Retinal pigment epithelial cell (primary cell): Measurements from ENCODE around the gene PLD4.

Source experiments
- DNase-seq: peaks from one replicate; pipeline ENCODE4 v3.0.0-alpha.2; 2010; ENCODE audit warnings: low read depth
- H3K4me3 ChIP-seq: 2 replicates; pipeline ENCODE4 v1.5.1; 2011; ENCODE audit warnings: mild to moderate bottlenecking, low read length, control low read depth, moderate library complexity
- TF ChIP-seq, protein P1 (sequence below): conservative IDR thresholded peaks from 2 replicates; pipeline ENCODE4 v1.5.1; 2011; ENCODE audit warnings: low read depth, low read length, control low read depth, inconsistent platforms

Gene PLD4

GRCh38 chr14:104928391-104929133 lies 3.9 kb downstream of the PLD4 start:
- TF ChIP-seq, protein P1, sequence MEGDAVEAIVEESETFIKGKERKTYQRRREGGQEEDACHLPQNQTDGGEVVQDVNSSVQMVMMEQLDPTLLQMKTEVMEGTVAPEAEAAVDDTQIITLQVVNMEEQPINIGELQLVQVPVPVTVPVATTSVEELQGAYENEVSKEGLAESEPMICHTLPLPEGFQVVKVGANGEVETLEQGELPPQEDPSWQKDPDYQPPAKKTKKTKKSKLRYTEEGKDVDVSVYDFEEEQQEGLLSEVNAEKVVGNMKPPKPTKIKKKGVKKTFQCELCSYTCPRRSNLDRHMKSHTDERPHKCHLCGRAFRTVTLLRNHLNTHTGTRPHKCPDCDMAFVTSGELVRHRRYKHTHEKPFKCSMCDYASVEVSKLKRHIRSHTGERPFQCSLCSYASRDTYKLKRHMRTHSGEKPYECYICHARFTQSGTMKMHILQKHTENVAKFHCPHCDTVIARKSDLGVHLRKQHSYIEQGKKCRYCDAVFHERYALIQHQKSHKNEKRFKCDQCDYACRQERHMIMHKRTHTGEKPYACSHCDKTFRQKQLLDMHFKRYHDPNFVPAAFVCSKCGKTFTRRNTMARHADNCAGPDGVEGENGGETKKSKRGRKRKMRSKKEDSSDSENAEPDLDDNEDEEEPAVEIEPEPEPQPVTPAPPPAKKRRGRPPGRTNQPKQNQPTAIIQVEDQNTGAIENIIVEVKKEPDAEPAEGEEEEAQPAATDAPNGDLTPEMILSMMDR: no peak
- DNase-seq: no peak
- H3K4me3 ChIP-seq: no peak overlapping the region

DNA sequence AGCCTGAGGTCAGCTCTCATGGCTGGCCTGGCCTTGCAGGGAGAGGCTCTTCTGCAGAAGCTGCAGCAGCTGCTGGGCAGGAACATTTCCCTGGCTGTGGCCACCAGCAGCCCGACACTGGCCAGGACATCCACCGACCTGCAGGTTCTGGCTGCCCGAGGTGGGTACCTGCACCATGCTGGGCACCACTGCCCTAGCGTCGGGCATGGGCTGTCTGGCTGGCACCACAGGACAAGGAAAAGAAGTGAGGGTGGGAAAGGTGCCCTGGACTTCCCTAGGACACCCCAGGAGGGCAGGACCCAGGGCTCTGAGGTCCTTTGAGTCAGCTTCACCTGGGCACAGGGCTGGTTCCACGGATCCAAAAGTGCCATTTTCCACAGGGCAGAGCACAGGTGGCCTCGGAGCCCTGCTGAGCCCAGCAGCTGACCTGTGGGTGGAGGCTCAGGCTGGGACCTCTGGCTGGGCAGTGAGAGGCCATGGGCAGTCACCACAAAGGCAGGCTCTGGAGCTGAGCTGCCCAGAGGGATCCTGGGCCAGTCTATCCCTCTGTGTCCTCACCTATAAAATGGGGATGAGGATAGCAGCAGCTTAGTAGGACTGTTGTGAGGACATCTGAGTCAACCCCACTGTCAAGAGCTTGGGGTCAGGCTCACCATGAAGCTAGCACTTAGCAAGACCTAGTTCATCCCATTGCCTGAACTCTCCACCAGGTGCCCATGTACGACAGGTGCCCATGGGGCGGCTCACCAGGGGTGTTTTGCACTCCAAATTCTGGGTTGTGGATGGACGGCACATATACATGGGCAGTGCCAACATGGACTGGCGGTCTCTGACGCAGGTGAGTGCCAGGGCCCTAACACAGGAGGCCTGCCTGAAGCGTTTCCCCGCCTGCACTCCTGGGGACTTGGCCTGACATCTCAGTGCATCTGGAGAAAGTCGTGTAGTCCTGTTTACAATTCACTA lies 4.9 kb downstream of the PLD4 start:
- H3K4me3 ChIP-seq: no peak overlapping the region
- DNase-seq: no peak

GRCh38 chr14:104930526-104931303 lies 6.0 kb downstream of the PLD4 start:
- DNase-seq: no peak
- no peak overlapping the region for H3K4me3 ChIP-seq

More for the DNA sequence above, 4.9 kb downstream of the PLD4 start:
- TF ChIP-seq, protein P1: no peak

DNA sequence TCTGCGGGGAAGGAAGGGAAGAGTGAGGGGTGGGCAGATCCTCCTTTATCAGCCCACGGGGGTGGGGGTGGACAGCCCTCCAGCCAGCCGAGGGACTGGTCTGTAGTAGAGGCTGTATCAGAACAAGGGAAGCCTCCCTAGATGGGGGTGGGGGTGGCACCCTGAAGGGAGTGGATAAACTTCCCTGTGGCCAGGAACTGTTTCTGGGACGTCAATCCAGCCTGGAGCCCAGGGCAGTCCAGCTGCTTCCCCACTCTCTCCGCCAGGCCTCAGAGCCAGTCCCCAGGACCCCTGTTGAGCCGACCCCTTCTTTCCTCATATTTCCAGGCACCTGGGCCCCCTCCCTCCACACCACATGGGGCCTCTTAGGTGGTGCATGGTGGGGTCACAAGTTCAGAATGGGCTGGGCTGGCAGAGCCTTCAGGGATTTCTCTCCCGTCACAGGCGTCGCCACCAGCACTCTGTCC lies 6.7 kb downstream of the PLD4 start:
- no peak for DNase-seq
- H3K4me3 ChIP-seq: no peak overlapping the region
- TF ChIP-seq, protein P1: no peak

More at GRCh38 chr14:104930526-104931303, 6.0 kb downstream of the PLD4 start:
- TF ChIP-seq, protein P1: no peak

DNA sequence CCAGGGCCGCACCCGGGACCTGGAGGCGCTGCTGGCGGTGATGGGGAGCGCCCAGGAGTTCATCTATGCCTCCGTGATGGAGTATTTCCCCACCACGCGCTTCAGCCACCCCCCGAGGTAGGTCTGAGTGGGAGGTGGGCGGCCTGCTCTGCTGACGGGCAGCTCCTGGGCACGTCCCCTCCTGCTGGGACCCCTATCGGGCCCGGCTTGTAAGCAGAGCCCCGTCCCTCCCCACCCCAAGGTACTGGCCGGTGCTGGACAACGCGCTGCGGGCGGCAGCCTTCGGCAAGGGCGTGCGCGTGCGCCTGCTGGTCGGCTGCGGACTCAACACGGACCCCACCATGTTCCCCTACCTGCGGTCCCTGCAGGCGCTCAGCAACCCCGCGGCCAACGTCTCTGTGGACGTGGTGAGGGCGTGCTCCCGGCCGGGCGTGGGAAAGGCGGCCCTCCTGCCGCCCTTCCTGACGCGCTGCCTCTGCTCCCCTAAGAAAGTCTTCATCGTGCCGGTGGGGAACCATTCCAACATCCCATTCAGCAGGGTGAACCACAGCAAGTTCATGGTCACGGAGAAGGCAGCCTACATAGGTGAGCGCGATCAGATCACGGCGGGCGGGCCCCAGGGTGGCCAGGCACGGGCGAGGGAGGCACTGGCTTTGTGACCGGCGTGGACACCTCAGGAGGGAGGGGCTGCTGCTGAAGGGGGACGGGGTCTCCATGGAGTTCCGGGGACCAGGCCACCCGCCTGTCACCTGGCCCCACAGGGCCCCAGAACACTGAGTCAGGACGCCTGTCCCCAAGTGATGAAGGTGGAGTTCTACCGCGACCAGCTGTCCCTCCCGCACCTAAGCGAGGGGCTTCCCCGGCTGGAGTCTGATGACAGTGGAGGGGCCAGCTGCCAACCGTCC lies 7.3 kb downstream of the PLD4 start:
- TF ChIP-seq, protein P1: no peak
- no peak for DNase-seq
- no peak overlapping the region for H3K4me3 ChIP-seq
